Measurements from ENCODE around the gene ELP5.
A peak's percentile ranks its signal among the peaks of the same experiment; 100 is the strongest.

ELP5 gene

GRCh38 chr17:7306911-7307685, 55.1 kb downstream of the ELP5 start, which contains the start of gene EIF5A:
Gene EIF5A (plus strand): TSS chr17:7307628. CDS start chr17:7309636, 2,008 bp downstream.
- peak; percentile 83 for ATAC-seq (ENCODE audit: insufficient read depth, low read depth)
- H2AFZ ChIP-seq (ENCODE audit: low read depth, low read length), result peak within 1 kb of the TSS; percentile 67
- H3K4me3 ChIP-seq (ENCODE audit: low read depth in 1 of 2, low read length in 2 of 2), result peak within 1 kb of the TSS; percentile 77 to 84
- peak within 1 kb of the TSS; percentile 77 for H3K4me2 ChIP-seq (ENCODE audit: insufficient read depth, low read length)
- H3K79me2 ChIP-seq (ENCODE audit: insufficient read depth, low read length), result peaks cover 43% of the 10 kb centered on the region
- H3K27ac ChIP-seq (ENCODE audit: low read length), result peak within 1 kb of the TSS; percentile 94
- peak; percentile 100 for DNase-seq
- H3K36me3 ChIP-seq (ENCODE audit: insufficient read depth, low read length), result peaks cover 34% of the 10 kb centered on the region
- peaks cover 50% of the 10 kb centered on the region for H3K4me1 ChIP-seq (ENCODE audit: insufficient read depth, low read length)
- H3K9me3 ChIP-seq (ENCODE audit: insufficient read depth, low read length, severe bottlenecking), result no peaks in the 10 kb centered on the region
- H4K20me1 ChIP-seq (ENCODE audit: insufficient read depth, low read length), result peaks cover 38% of the 10 kb centered on the region
- no peaks in the 10 kb centered on the region for H3K27me3 ChIP-seq (ENCODE audit: insufficient read depth, low read length, poor library complexity)
- H3K9ac ChIP-seq (ENCODE audit: low read depth, low read length), result peak within 1 kb of the TSS; percentile 88
- TF ChIP-seq CTCF (IDR thresholded peaks at IDR 0.05; ENCODE audit: borderline replicate concordance, extremely low read depth, low read length, poor library complexity, severe bottlenecking) (no peak), EZH2 (IDR thresholded peaks at IDR 0.05; ENCODE audit: borderline replicate concordance, low read depth, low read length, severe bottlenecking) (no peak)

GRCh38 chr17:7307686-7308624, 55.9 kb downstream of the ELP5 start:
- ATAC-seq (ENCODE audit: insufficient read depth, low read depth) (peak; percentile 0; the same call in 1 of the 3 replicates), DNase-seq (peak; percentile 56)
- Histone ChIP-seq H4K20me1 (ENCODE audit: insufficient read depth, low read length) (peaks cover 45% of the 10 kb centered on the region), H3K36me3 (ENCODE audit: insufficient read depth, low read length) (peaks cover 42% of the 10 kb centered on the region), H3K79me2 (ENCODE audit: insufficient read depth, low read length) (peaks cover 50% of the 10 kb centered on the region), H2AFZ (ENCODE audit: low read depth, low read length) (no peak overlapping the region), H3K4me2 (ENCODE audit: insufficient read depth, low read length) (peak overlapping the region; percentile 76), H3K27ac (ENCODE audit: low read length) (peak overlapping the region; percentile 94), H3K27me3 (ENCODE audit: insufficient read depth, low read length, poor library complexity) (no peaks in the 10 kb centered on the region), H3K4me1 (ENCODE audit: insufficient read depth, low read length) (peaks cover 56% of the 10 kb centered on the region), H3K4me3 (ENCODE audit: low read depth in 1 of 2, low read length in 2 of 2) (peak overlapping the region; percentile 77 to 84), H3K9ac (ENCODE audit: low read depth, low read length) (peak overlapping the region; percentile 88), H3K9me3 (ENCODE audit: insufficient read depth, low read length, severe bottlenecking) (no peaks in the 10 kb centered on the region)
- TF ChIP-seq CTCF (IDR thresholded peaks at IDR 0.05; ENCODE audit: borderline replicate concordance, extremely low read depth, low read length, poor library complexity, severe bottlenecking), result peak; percentile 23
- TF ChIP-seq EZH2 (IDR thresholded peaks at IDR 0.05; ENCODE audit: borderline replicate concordance, low read depth, low read length, severe bottlenecking), result no peak

- no peaks in the 10 kb centered on the region for H3K27me3 ChIP-seq (ENCODE audit: insufficient read depth, low read length, poor library complexity)
- TF ChIP-seq CTCF (IDR thresholded peaks at IDR 0.05; ENCODE audit: borderline replicate concordance, extremely low read depth, low read length, poor library complexity, severe bottlenecking) (no peak), EZH2 (IDR thresholded peaks at IDR 0.05; ENCODE audit: borderline replicate concordance, low read depth, low read length, severe bottlenecking) (no peak)
- peak overlapping the region; percentile 77 to 84 for H3K4me3 ChIP-seq (ENCODE audit: low read depth in 1 of 2, low read length in 2 of 2)
- H3K9me3 ChIP-seq (ENCODE audit: insufficient read depth, low read length, severe bottlenecking), result no peaks in the 10 kb centered on the region
- H3K4me1 ChIP-seq (ENCODE audit: insufficient read depth, low read length), result peaks cover 65% of the 10 kb centered on the region
- peaks cover 58% of the 10 kb centered on the region for H3K79me2 ChIP-seq (ENCODE audit: insufficient read depth, low read length)
- no peak overlapping the region for H2AFZ ChIP-seq (ENCODE audit: low read depth, low read length)
- H3K36me3 ChIP-seq (ENCODE audit: insufficient read depth, low read length), result peaks cover 51% of the 10 kb centered on the region
- ATAC-seq (ENCODE audit: insufficient read depth, low read depth), result peak; percentile 25
- peak overlapping the region; percentile 88 for H3K9ac ChIP-seq (ENCODE audit: low read depth, low read length)
- H4K20me1 ChIP-seq (ENCODE audit: insufficient read depth, low read length), result peaks cover 53% of the 10 kb centered on the region
- peak overlapping the region; percentile 94 for H3K27ac ChIP-seq (ENCODE audit: low read length)
- H3K4me2 ChIP-seq (ENCODE audit: insufficient read depth, low read length), result peak overlapping the region; percentile 76
- DNase-seq, result peak; percentile 89
Observed at GRCh38 chr17:7308625-7309433, 56.8 kb downstream of the ELP5 start.

Data from DND-41 (cell line).